Measurements from ENCODE around the gene EIF4E2. TPM values are rescaled to one million over a fixed set of nuclear protein-coding genes. Genes with fewer than 3 reads are reported as not detected.

The EIF4E2 gene
- total and polyA plus RNA-seq, 2 donors (not counting 3 experiments of a cell fraction or from before 2014, with no cell fraction given): 50.0 to 96.5 TPM

GRCh38 chr2:232587512-232587911 lies 37.0 kb downstream of the EIF4E2 start:
- dilution Hi-C loops (cut with MboI; ENCODE audit: extremely low pct_ligation_motif_present, low sequenced_read_pairs) (no loop called here), intact Hi-C loops (cut with micrococcal nuclease) (no loop called here)
- ChIA-PET CTCF (no interaction called here), POLR2A (no interaction called here)
- Histone ChIP-seq H4K20me1 (replicated peaks; ENCODE audit: control insufficient read depth, extremely low read depth, insufficient read depth, low read length) (no peaks in the 10 kb centered on the region), H3K4me2 (ENCODE audit: insufficient read depth, low read length) (no peak overlapping the region), H3K9ac (replicated peaks; ENCODE audit: extremely low read depth, insufficient read depth, low read length) (no peak overlapping the region), H3K27me3 (ENCODE audit: control insufficient read depth in 2 of 2, insufficient read depth in 2 of 2, low read length in 2 of 2) (no peaks in the 10 kb centered on the region), H3K79me2 (ENCODE audit: control insufficient read depth, insufficient read depth, low read length) (no peaks in the 10 kb centered on the region), H3K9me3 (replicated peaks; ENCODE audit: control insufficient read depth, insufficient read depth, low read length) (no peaks in the 10 kb centered on the region), H2AFZ (ENCODE audit: low read depth, low read length) (no peak overlapping the region), H3K9me1 (replicated peaks; ENCODE audit: control insufficient read depth, extremely low read depth, insufficient read depth, low read length) (no peaks in the 10 kb centered on the region), H3K36me3 (ENCODE audit: control insufficient read depth in 2 of 2, extremely low read depth in 1 of 2, insufficient read depth in 2 of 2, low read length in 2 of 2) (no peaks in the 10 kb centered on the region), H3K27ac (ENCODE audit: insufficient read depth, low read depth, low read length) (no peak overlapping the region), H3K4me1 (ENCODE audit: control insufficient read depth, extremely low read depth, insufficient read depth, low read length) (peaks cover 2% of the 10 kb centered on the region), H3K4me3 (replicated peaks in 1 of 3; ENCODE audit: insufficient read depth in 1 of 3, low read depth in 1 of 3, low read length in 3 of 3) (no peak overlapping the region)
- no peak for DNase-seq (ENCODE audit: low read depth, low spot score)
- TF ChIP-seq GATA2 (IDR thresholded peaks at IDR 0.05; ENCODE audit: insufficient read depth, insufficient read length, low read depth, low read length) (no peak), MYC (IDR thresholded peaks at IDR 0.05; ENCODE audit: low read depth, low read length) (no peak), MAX (IDR thresholded peaks at IDR 0.05; ENCODE audit: insufficient read depth, insufficient read length) (no peak), POLR2A (IDR thresholded peaks at IDR 0.05; ENCODE audit: low read depth, low read length) (no peak), JUN (IDR thresholded peaks at IDR 0.05; ENCODE audit: borderline replicate concordance, insufficient read depth, insufficient read length, low read depth) (no peak), FOS (IDR thresholded peaks at IDR 0.05; ENCODE audit: borderline replicate concordance, insufficient read depth, low read length) (no peak), EZH2 (IDR thresholded peaks at IDR 0.05; ENCODE audit: borderline replicate concordance, low read depth, low read length, severe bottlenecking) (no peak), CTCF (IDR thresholded peaks at IDR 0.05; ENCODE audit: extremely low read depth in 1 of 2, insufficient read depth in 1 of 2, low read depth in 1 of 2, low read length in 2 of 2) (no peak), POLR2AphosphoS5 (IDR thresholded peaks at IDR 0.05; ENCODE audit: insufficient read depth, low read depth, low read length) (no peak)
- no peak for FAIRE-seq
- no TSS peak for BruUV-seq (replicated peaks)

Measured in endothelial cell of umbilical vein (primary cell).